SK-N-SH (cell line): ENCODE results near the gene SYNE1. TPM values are rescaled to one million over a fixed set of nuclear protein-coding genes. Genes with fewer than 3 reads are reported as not detected.
"Not testable (repeated sequence)": the region's sequence is repeated elsewhere in the genome, so short reads cannot be mapped to it uniquely, and the experiment has no call there.

Experiments
- CTCF ChIA-PET: fragments of 300-600, 350-600 bp; formaldehyde crosslinking; extraction: SDS; loops from one replicate; lab custom pipeline; 2021; lab: Yijun Ruan, JAX
- POLR2A ChIA-PET: fragments of 350-600 bp; sonication (Branson Sonifier 250); formaldehyde crosslinking; extraction: SDS; loops from one replicate; lab custom pipeline; 2020; ENCODE audit warnings: antibody characterized with exemption, inconsistent platforms; lab: Yijun Ruan, JAX
- DNase-seq: peaks from one replicate; pipeline ENCODE4 v3.0.0; 2012
- H2AFZ ChIP-seq: fragments of 200-600 bp; sonication (generic); 2 replicates; pipeline ENCODE4 v1.8.1; 2016; ENCODE audit warnings: antibody characterized with exemption, mild to moderate bottlenecking, low read depth
- H3F3A ChIP-seq: fragments of 200-600 bp; sonication (generic); replicated peaks from 2 replicates; pipeline ENCODE3; 2016; ENCODE audit warnings: antibody characterized with exemption, mild to moderate bottlenecking; ENCODE audit not compliant: insufficient read depth
- H3K27ac ChIP-seq, 2 experiments: fragments of 200-500 bp in 1 of 2; fragments of 200-600 bp in 1 of 2; sonication (Bioruptor generic) in 1 of 2; sonication (generic), shearing (Covaris generic) in 1 of 2; 2 replicates each; pipeline versions ENCODE4 v1.5.1 to v1.6.1; 2014 to 2016; ENCODE audit warnings: low read depth in 2 of 2, inconsistent platforms in 1 of 2, low read length in 1 of 2, mild to moderate bottlenecking in 1 of 2, mixed read lengths in 1 of 2
- H3K27me3 ChIP-seq: fragments of 200-600 bp; sonication (generic), shearing (Covaris generic); 2 replicates; pipeline ENCODE4 v1.6.1; 2016; ENCODE audit warnings: mixed run types; ENCODE audit not compliant: insufficient read depth
- H3K36me3 ChIP-seq, 2 experiments: fragments of 200-500 bp in 1 of 2; fragments of 200-600 bp in 1 of 2; sonication (Bioruptor generic) in 1 of 2; sonication (generic) in 1 of 2; replicated peaks in 1 of 2; 2 replicates each; pipeline versions ENCODE3 to v1.5.1; 2014 to 2016; ENCODE audit warnings: low read length in 1 of 2, mild to moderate bottlenecking in 1 of 2; ENCODE audit not compliant: insufficient read depth in 2 of 2, control insufficient read depth in 1 of 2
- H3K4me1 ChIP-seq, 2 experiments: fragments of 200-500 bp in 1 of 2; fragments of 200-600 bp in 1 of 2; sonication (Bioruptor generic) in 1 of 2; sonication (generic), shearing (Covaris generic) in 1 of 2; 2 replicates each; pipeline versions ENCODE4 v1.5.1 to v1.6.1; 2014 to 2016; ENCODE audit warnings: low read depth in 1 of 2, low read length in 1 of 2, mixed run types in 1 of 2; ENCODE audit not compliant: insufficient read depth in 2 of 2, control insufficient read depth in 1 of 2
- H3K4me2 ChIP-seq: fragments of 200-600 bp; sonication (generic), shearing (Covaris generic); 2 replicates; pipeline ENCODE4 v1.6.1; 2017; ENCODE audit warnings: mixed run types
- H3K4me3 ChIP-seq, 2 experiments: fragments of 200-500 bp in 1 of 2; fragments of 200-600 bp in 1 of 2; sonication (Bioruptor generic) in 1 of 2; sonication (generic), shearing (Covaris generic) in 1 of 2; 2 replicates each; pipeline versions ENCODE4 v1.5.1 to v1.8.1; 2014 to 2016; ENCODE audit warnings: low read depth in 2 of 2, inconsistent platforms in 1 of 2, low read length in 1 of 2, mild to moderate bottlenecking in 1 of 2, mixed read lengths in 1 of 2, moderate library complexity in 1 of 2
- H3K79me2 ChIP-seq: fragments of 200-600 bp; sonication (generic); 2 replicates; pipeline ENCODE4 v1.8.1; 2017; ENCODE audit warnings: mild to moderate bottlenecking; ENCODE audit not compliant: insufficient read depth
- H3K9ac ChIP-seq: fragments of 200-600 bp; sonication (generic); 2 replicates; pipeline ENCODE4 v1.6.1; 2017; ENCODE audit warnings: mixed run types
- H3K9me2 ChIP-seq: fragments of 200-600 bp; sonication (generic); 2 replicates; pipeline ENCODE4 v1.6.1; 2017; ENCODE audit warnings: mixed run types
- H3K9me3 ChIP-seq: fragments of 200-600 bp; sonication (generic); 2 replicates; pipeline ENCODE4 v1.6.1; 2017; ENCODE audit warnings: mixed run types, mild to moderate bottlenecking, moderate library complexity
- H4K20me1 ChIP-seq: fragments of 200-600 bp; sonication (generic); 2 replicates; pipeline ENCODE4 v1.6.1; 2017; ENCODE audit warnings: mild to moderate bottlenecking, mixed run types; ENCODE audit not compliant: insufficient read depth
- ELF1 ChIP-seq: IDR thresholded peaks from 2 replicates; pipeline ENCODE4 v1.4.0; 2012
- EP300 ChIP-seq, 2 experiments: IDR thresholded peaks; 2 replicates each; pipeline versions ENCODE4 v1.4.0 to v1.6.1; 2012; ENCODE audit warnings: borderline replicate concordance in 1 of 2, low read depth in 1 of 2, low read length in 1 of 2
- FOSL2 ChIP-seq: IDR thresholded peaks from 2 replicates; pipeline ENCODE4 v1.4.0; 2012; ENCODE audit warnings: low read depth, mild to moderate bottlenecking, moderate library complexity, borderline replicate concordance
- FOXJ3 ChIP-seq: sonication (generic); formaldehyde crosslinking; IDR thresholded peaks from 2 replicates; pipeline ENCODE4 v1.5.1; 2020; ENCODE audit warnings: mild to moderate bottlenecking, missing genetic modification reagents
- GABPA ChIP-seq: IDR thresholded peaks from 2 replicates; pipeline ENCODE4 v1.4.0; 2012; ENCODE audit warnings: low read depth, mild to moderate bottlenecking
- GATA2 ChIP-seq: sonication (generic); formaldehyde crosslinking; IDR thresholded peaks from 2 replicates; pipeline ENCODE4 v1.5.0; 2020; ENCODE audit warnings: mild to moderate bottlenecking, missing genetic modification reagents
- IRF3 ChIP-seq: fragments of 150-350 bp; IDR thresholded peaks from 2 replicates; pipeline ENCODE4 v1.6.1; 2016; ENCODE audit warnings: mild to moderate bottlenecking, low read depth, low read length
- MAX ChIP-seq: IDR thresholded peaks from 2 replicates; pipeline ENCODE4 v1.4.0; 2012; ENCODE audit warnings: low read depth
- MEF2A ChIP-seq: IDR thresholded peaks from 2 replicates; pipeline ENCODE4 v1.4.0; 2012; ENCODE audit warnings: low read depth, borderline replicate concordance
- MXI1 ChIP-seq: IDR thresholded peaks from 2 replicates; pipeline ENCODE4 v1.6.1; 2012; ENCODE audit warnings: mild to moderate bottlenecking, low read depth, low read length, improper control_type of control experiment
- NFIC ChIP-seq: IDR thresholded peaks from 2 replicates; pipeline ENCODE4 v1.4.0; 2012; ENCODE audit warnings: borderline replicate concordance
- RFX5 ChIP-seq: IDR thresholded peaks from 2 replicates; pipeline ENCODE4 v1.6.1; 2012; ENCODE audit warnings: mild to moderate bottlenecking, improper control_type of control experiment, low read length
- RXRA ChIP-seq: IDR thresholded peaks from 2 replicates; pipeline ENCODE4 v1.4.0; 2012; ENCODE audit warnings: low read depth, mild to moderate bottlenecking, borderline replicate concordance
- SIN3A ChIP-seq: IDR thresholded peaks from 2 replicates; pipeline ENCODE4 v1.6.1; 2012; ENCODE audit warnings: low read depth, mild to moderate bottlenecking, low read length, moderate library complexity, borderline replicate concordance
- YY1 ChIP-seq: IDR thresholded peaks from 2 replicates; pipeline ENCODE4 v1.4.0; 2012; ENCODE audit warnings: low read depth, mild to moderate bottlenecking
- ZBTB33 ChIP-seq: IDR thresholded peaks from 2 replicates; pipeline ENCODE4 v1.4.0; 2012; ENCODE audit warnings: low read depth, borderline replicate concordance
- WGBS: methylation state at CpG from one replicate; pipeline ENCODE4 v1.1.6; 2017; ENCODE audit warnings: low lambda C conversion rate; 5-methylcytosine and 5-hydroxymethylcytosine counted together
- polyA plus RNA-seq, 3 experiments: library from polyadenylated mRNA; depleted of rRNA; stranded (reverse); fragments of >200 nt; gene quantifications; 2 replicates each; pipeline ENCODE4 v1.2.3, GENCODE V29; 2012
- TF ChIP-seq, protein P1 (sequence below): fragments of 200-600 bp; sonication (generic); IDR thresholded peaks from 2 replicates; pipeline ENCODE4 v1.6.1; 2017; ENCODE audit warnings: antibody characterized with exemption, mild to moderate bottlenecking, moderate library complexity

The SYNE1 gene
- polyA plus RNA-seq, 1 of the 3 experiments (the other 2 are of a cell fraction): 31.1 TPM

DNA sequence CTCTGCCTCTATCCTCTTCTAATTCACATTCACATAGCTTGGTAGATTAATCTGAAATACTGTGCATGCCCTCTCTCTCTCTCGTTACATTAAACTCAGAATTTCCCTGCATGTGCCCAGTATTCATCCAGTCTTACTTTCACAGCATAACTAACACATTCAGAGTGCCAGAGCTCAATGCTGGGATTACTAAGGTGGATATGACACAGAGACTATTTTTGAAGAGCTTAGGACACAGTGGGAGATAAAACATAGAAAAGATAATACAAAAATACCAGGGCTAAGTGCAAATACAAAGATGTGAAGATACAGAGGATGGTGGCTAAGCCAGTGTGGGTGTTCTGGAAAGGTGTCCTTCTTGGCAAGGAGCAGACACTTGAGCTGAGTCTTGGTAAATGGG is 6.3 kb downstream of the SYNE1 start:
- Histone ChIP-seq H4K20me1 (0 out of 2 replicates have a peak, but pooled peaks cover 10% of the 10 kb centered on the region), H3F3A (no peaks in the 10 kb centered on the region), H2AFZ (no peak overlapping the region), H3K79me2 (peaks cover 66% of the 10 kb centered on the region), H3K9ac (no peak overlapping the region), H3K4me2 (no peak overlapping the region), H3K4me3 (no peak overlapping the region), H3K27ac (no peak overlapping the region), H3K4me1 (peaks cover 0 to 3% of the 10 kb centered on the region in 2 experiments; a peak in 2 of 4 replicates), H3K27me3 (no peaks in the 10 kb centered on the region), H3K9me3 (no peaks in the 10 kb centered on the region), H3K36me3 (peaks cover 2 to 15% of the 10 kb centered on the region in 2 experiments), H3K9me2 (no peaks in the 10 kb centered on the region)
- ChIA-PET CTCF (interaction anchor here (1.1 to 1.7 kb wide), 4 partner anchors 12 to 145 kb away, joined by 3 to 11 read pairs (median 6); no protein-coding TSS in a partner anchor), POLR2A (interaction anchor here (0.6 kb wide), 1 partner anchor 26 kb away, joined by 3 read pairs; no protein-coding TSS in a partner anchor)
- WGBS: 30% methylated on average over 1 of the region's 1 CpG
- TF ChIP-seq ZBTB33 (no peak), FOSL2 (no peak), MEF2A (no peak), RFX5 (no peak), RXRA (no peak), SIN3A (no peak), YY1 (no peak), MAX (no peak)
- TF ChIP-seq, protein P1, sequence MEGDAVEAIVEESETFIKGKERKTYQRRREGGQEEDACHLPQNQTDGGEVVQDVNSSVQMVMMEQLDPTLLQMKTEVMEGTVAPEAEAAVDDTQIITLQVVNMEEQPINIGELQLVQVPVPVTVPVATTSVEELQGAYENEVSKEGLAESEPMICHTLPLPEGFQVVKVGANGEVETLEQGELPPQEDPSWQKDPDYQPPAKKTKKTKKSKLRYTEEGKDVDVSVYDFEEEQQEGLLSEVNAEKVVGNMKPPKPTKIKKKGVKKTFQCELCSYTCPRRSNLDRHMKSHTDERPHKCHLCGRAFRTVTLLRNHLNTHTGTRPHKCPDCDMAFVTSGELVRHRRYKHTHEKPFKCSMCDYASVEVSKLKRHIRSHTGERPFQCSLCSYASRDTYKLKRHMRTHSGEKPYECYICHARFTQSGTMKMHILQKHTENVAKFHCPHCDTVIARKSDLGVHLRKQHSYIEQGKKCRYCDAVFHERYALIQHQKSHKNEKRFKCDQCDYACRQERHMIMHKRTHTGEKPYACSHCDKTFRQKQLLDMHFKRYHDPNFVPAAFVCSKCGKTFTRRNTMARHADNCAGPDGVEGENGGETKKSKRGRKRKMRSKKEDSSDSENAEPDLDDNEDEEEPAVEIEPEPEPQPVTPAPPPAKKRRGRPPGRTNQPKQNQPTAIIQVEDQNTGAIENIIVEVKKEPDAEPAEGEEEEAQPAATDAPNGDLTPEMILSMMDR: no peak
- no peak for DNase-seq

- ChIA-PET CTCF (interaction anchor here (0.7 kb wide), 1 partner anchor 30 kb away, joined by 3 read pairs; no protein-coding TSS in a partner anchor), POLR2A (no interaction called here)
- 68% methylated on average over 2 of the region's 2 CpGs for WGBS
- H3K9me2 ChIP-seq: no peaks in the 10 kb centered on the region
- no peak overlapping the region for H3K4me3 ChIP-seq
- no peak overlapping the region for H3K4me2 ChIP-seq
- no peaks in the 10 kb centered on the region for H4K20me1 ChIP-seq
- no peak overlapping the region for H3K27ac ChIP-seq
- H3K9me3 ChIP-seq: no peaks in the 10 kb centered on the region
- H2AFZ ChIP-seq: no peak overlapping the region
- H3F3A ChIP-seq: peaks cover 5% of the 10 kb centered on the region
- DNase-seq: no peak
- H3K4me1 ChIP-seq: no peaks in the 10 kb centered on the region
- H3K9ac ChIP-seq: no peak overlapping the region
- peaks cover 2 to 46% of the 10 kb centered on the region in 2 experiments for H3K36me3 ChIP-seq
- TF ChIP-seq MXI1 (no peak), IRF3 (no peak), GATA2 (no peak), ELF1 (no peak), EP300 (IDR thresholded peaks at IDR 0.05; ENCODE audit: borderline replicate concordance in 1 of 2, low read depth in 1 of 2, low read length in 1 of 2) (no peak), NFIC (no peak), GABPA (no peak), YY1 (no peak), FOXJ3 (no peak)
- TF ChIP-seq, all 33 proteins: peak for 0
- H3K79me2 ChIP-seq: peaks cover 54% of the 10 kb centered on the region
- H3K27me3 ChIP-seq: no peaks in the 10 kb centered on the region
Observed at GRCh38 chr6:152625213-152625612, 11.9 kb downstream of the SYNE1 start.

GRCh38 chr6:152614776-152615175 is 22.4 kb downstream of the SYNE1 start:
- H2AFZ ChIP-seq, H3F3A ChIP-seq, CTCF ChIA-PET, H3K9me3 ChIP-seq, H3K4me3 ChIP-seq, H3K27me3 ChIP-seq, H3K4me1 ChIP-seq, H3K9ac ChIP-seq, H3K4me2 ChIP-seq, H3K9me2 ChIP-seq, DNase-seq, POLR2A ChIA-PET, H4K20me1 ChIP-seq, H3K27ac ChIP-seq: not testable (repeated sequence)
- Histone ChIP-seq H3K79me2 (peaks cover 49% of the 10 kb centered on the region; the same call in 1 of the 2 replicates), H3K36me3 (peaks cover 0 to 11% of the 10 kb centered on the region in 2 experiments)
- 61% methylated on average over 3 of the region's 3 CpGs for WGBS
